IMR-90 (cell line): ENCODE results near the gene NUCB1. TPM values are rescaled to one million over a fixed set of nuclear protein-coding genes. Genes with fewer than 3 reads are reported as not detected.

Source experiments
- ATAC-seq: fragments of 200-7000 bp; cut with Tn5 transposase; 2 replicates; pipeline ENCODE4 v1.9.1; 2020; ENCODE audit warnings: low read depth, mild to moderate bottlenecking, moderate library complexity
- BruUV-seq: library from RNA; stranded (reverse); fragments of 400-500 nt; replicated peaks from 2 replicates; lab custom pipeline; 2021; lab: Mats Ljungman, UMichigan
- CTCF ChIA-PET: fragments of 300-600 bp; formaldehyde crosslinking; extraction: SDS; loops from one replicate; lab custom pipeline; 2021; ENCODE audit warnings: antibody characterized with exemption; lab: Yijun Ruan, JAX
- POLR2A ChIA-PET: fragments of 300-600 bp; sonication (Branson Sonifier 250); formaldehyde crosslinking; loops from one replicate; lab custom pipeline; 2022; ENCODE audit warnings: antibody characterized with exemption; ENCODE audit not compliant: unreplicated experiment; lab: Charles Lee
- DNase-seq: peaks from one replicate; pipeline ENCODE4 v3.0.0; 2013
- H2AFZ ChIP-seq: replicated peaks from 2 replicates; pipeline ENCODE3; 2013; ENCODE audit warnings: low read length, mild to moderate bottlenecking; ENCODE audit not compliant: poor library complexity
- H2AK5ac ChIP-seq: 2 replicates; pipeline ENCODE4 v1.6.1; 2013; ENCODE audit warnings: low read depth, low read length, inconsistent platforms
- H2AK9ac ChIP-seq: replicated peaks from 2 replicates; pipeline ENCODE3; 2013; ENCODE audit warnings: mild to moderate bottlenecking, low read depth, low read length, moderate library complexity; ENCODE audit not compliant: poor library complexity
- H2BK120ac ChIP-seq: 2 replicates; pipeline ENCODE4 v1.6.1; 2013; ENCODE audit warnings: low read depth, low read length, inconsistent platforms
- H2BK15ac ChIP-seq: 3 replicates; pipeline ENCODE4 v1.6.1; 2013; ENCODE audit warnings: low read depth, low read length, inconsistent platforms
- H2BK20ac ChIP-seq: 2 replicates; pipeline ENCODE4 v1.6.1; 2013; ENCODE audit warnings: low read depth, mild to moderate bottlenecking, inconsistent platforms, low read length, moderate library complexity
- H2BK5ac ChIP-seq: 2 replicates; pipeline ENCODE4 v1.6.1; 2013; ENCODE audit warnings: mild to moderate bottlenecking, low read depth, low read length, inconsistent platforms; ENCODE audit not compliant: poor library complexity, severe bottlenecking
- H3K14ac ChIP-seq: replicated peaks from 2 replicates; pipeline ENCODE4 v1.6.1; 2013; ENCODE audit warnings: low read depth, low read length, inconsistent platforms
- H3K18ac ChIP-seq: 2 replicates; pipeline ENCODE4 v1.6.1; 2013; ENCODE audit warnings: low read depth, low read length, control low read depth
- H3K23ac ChIP-seq: 2 replicates; pipeline ENCODE4 v1.6.1; 2013; ENCODE audit warnings: low read depth, low read length, inconsistent platforms
- H3K27ac ChIP-seq: 2 replicates; pipeline ENCODE4 v1.5.1; 2013; ENCODE audit warnings: mild to moderate bottlenecking, control low read depth, low read length; ENCODE audit not compliant: insufficient read depth
- H3K27me3 ChIP-seq: 2 replicates; pipeline ENCODE4 v1.6.1; 2013; ENCODE audit warnings: low read length; ENCODE audit not compliant: control insufficient read depth, insufficient read depth
- H3K36me3 ChIP-seq: 2 replicates; pipeline ENCODE4 v1.6.1; 2013; ENCODE audit warnings: low read length, mixed read lengths; ENCODE audit not compliant: control insufficient read depth, insufficient read depth
- H3K4ac ChIP-seq: 2 replicates; pipeline ENCODE4 v1.6.1; 2013; ENCODE audit warnings: low read depth, low read length, inconsistent platforms
- H3K4me1 ChIP-seq: 2 replicates; pipeline ENCODE4 v1.6.1; 2013; ENCODE audit warnings: low read length, mixed read lengths; ENCODE audit not compliant: control insufficient read depth, insufficient read depth
- H3K4me2 ChIP-seq: 2 replicates; pipeline ENCODE4 v1.6.1; 2013; ENCODE audit warnings: low read depth, mild to moderate bottlenecking, control low read depth, low read length, moderate library complexity
- H3K4me3 ChIP-seq: 2 replicates; pipeline ENCODE4 v1.5.1; 2013; ENCODE audit warnings: low read depth, mild to moderate bottlenecking, control low read depth, low read length, moderate library complexity; ENCODE audit not compliant: insufficient read depth
- H3K56ac ChIP-seq: 2 replicates; pipeline ENCODE4 v1.6.1; 2013; ENCODE audit warnings: low read length, inconsistent platforms; ENCODE audit not compliant: insufficient read depth; ENCODE audit errors: extremely low read depth
- H3K79me1 ChIP-seq, 2 experiments: 2 replicates each; pipeline ENCODE4 v1.6.1; 2013; ENCODE audit warnings: low read length in 2 of 2, inconsistent platforms in 1 of 2, low read depth in 1 of 2
- H3K9ac ChIP-seq: 2 replicates; pipeline ENCODE4 v1.6.1; 2013; ENCODE audit warnings: low read depth, low read length, control low read depth
- H3K9me1 ChIP-seq: 2 replicates; pipeline ENCODE4 v1.6.1; 2013; ENCODE audit warnings: low read length, inconsistent platforms; ENCODE audit not compliant: insufficient read depth
- H3K9me3 ChIP-seq: 2 replicates; pipeline ENCODE4 v1.6.1; 2013; ENCODE audit warnings: low read length; ENCODE audit not compliant: control insufficient read depth, insufficient read depth
- H4K20me1 ChIP-seq: 2 replicates; pipeline ENCODE4 v1.6.1; 2013; ENCODE audit warnings: low read length, inconsistent platforms; ENCODE audit not compliant: insufficient read depth
- H4K5ac ChIP-seq: 2 replicates; pipeline ENCODE4 v1.6.1; 2013; ENCODE audit warnings: mild to moderate bottlenecking, low read depth, low read length, control low read depth
- H4K8ac ChIP-seq, 2 experiments: 2 replicates each; pipeline ENCODE4 v1.6.1; 2013; ENCODE audit warnings: low read depth in 2 of 2, low read length in 2 of 2, control low read depth in 1 of 2, inconsistent platforms in 1 of 2
- H4K91ac ChIP-seq: 2 replicates; pipeline ENCODE4 v1.6.1; 2013; ENCODE audit warnings: low read depth, low read length, inconsistent platforms; ENCODE audit not compliant: insufficient read depth
- CEBPB ChIP-seq: IDR thresholded peaks from 2 replicates; pipeline ENCODE4 v1.6.1; 2012; ENCODE audit warnings: low read depth, low read length, improper control_type of control experiment
- CHD1 ChIP-seq: IDR thresholded peaks from 2 replicates; pipeline ENCODE4 v1.6.1; 2012; ENCODE audit warnings: low read depth, low read length, improper control_type of control experiment
- FOS ChIP-seq: fragments of 150-350 bp; IDR thresholded peaks from 2 replicates; pipeline ENCODE4 v1.6.1; 2016; ENCODE audit warnings: low read depth, low read length
- MAFK ChIP-seq: IDR thresholded peaks from 2 replicates; pipeline ENCODE4 v1.6.1; 2012; ENCODE audit warnings: low read depth, low read length, improper control_type of control experiment
- MAZ ChIP-seq: IDR thresholded peaks from 2 replicates; pipeline ENCODE4 v1.6.1; 2012; ENCODE audit warnings: low read depth, mild to moderate bottlenecking, low read length, improper control_type of control experiment, moderate library complexity, borderline replicate concordance
- MXI1 ChIP-seq: IDR thresholded peaks from 2 replicates; pipeline ENCODE4 v1.6.1; 2012; ENCODE audit warnings: low read depth, mild to moderate bottlenecking, low read length, moderate library complexity, borderline replicate concordance
- NFE2L2 ChIP-seq: fragments of 150-350 bp; IDR thresholded peaks from 2 replicates; pipeline ENCODE4 v1.6.1; 2016; ENCODE audit warnings: low read depth, mild to moderate bottlenecking, low read length
- RAD21 ChIP-seq: IDR thresholded peaks from 2 replicates; pipeline ENCODE4 v1.6.1; 2012; ENCODE audit warnings: low read length, improper control_type of control experiment
- RCOR1 ChIP-seq: IDR thresholded peaks from 2 replicates; pipeline ENCODE4 v1.6.1; 2012; ENCODE audit warnings: mild to moderate bottlenecking, low read length, improper control_type of control experiment; ENCODE audit not compliant: insufficient replicate concordance
- RFX5 ChIP-seq: IDR thresholded peaks from 2 replicates; pipeline ENCODE4 v1.8.0; 2012; ENCODE audit warnings: low read depth, mild to moderate bottlenecking, low read length, moderate library complexity
- SMC3 ChIP-seq: fragments of 150-350 bp; IDR thresholded peaks from 2 replicates; pipeline ENCODE4 v1.6.1; 2016; ENCODE audit warnings: low read depth, mild to moderate bottlenecking, antibody characterized with exemption, low read length, moderate library complexity
- WGBS, 2 experiments: methylation state at CpG; one replicate each; pipeline versions ENCODE4 v1.1.5 to v1.1.7; 2013; ENCODE audit warnings: missing lambda C conversion rate in 2 of 2; ENCODE audit not compliant: insufficient read length in 1 of 2; ENCODE audit errors: extremely low coverage in 2 of 2; 5-methylcytosine and 5-hydroxymethylcytosine counted together
- dilution Hi-C: fragments of 300-500 bp; cut with HindIII; formaldehyde crosslinking; loops from one replicate; pipeline ENCODE4 v1.14.3; 2018; ENCODE audit warnings: low sequenced_read_pairs; ENCODE audit not compliant: unreplicated experiment
- in situ Hi-C: fragments of 300-500 bp; cut with MboI; formaldehyde crosslinking; loops from 3 replicates; pipeline ENCODE4 v1.14.3; 2019; ENCODE audit warnings: low sequenced_read_pairs, inconsistent platforms, mixed read lengths
- intact Hi-C: fragments of 100-400 bp; cut with micrococcal nuclease; formaldehyde crosslinking; loops from 2 replicates; pipeline ENCODE4 v1.10.0; 2022
- polyA plus RNA-seq, 3 experiments: library from polyadenylated mRNA; depleted of rRNA; stranded (reverse); fragments of >200 nt; gene quantifications; 2 replicates each; pipeline ENCODE4 v1.2.3, GENCODE V29; 2012; ENCODE audit warnings: low replicate concordance in 1 of 3
- total RNA-seq: library from RNA; depleted of rRNA; stranded (reverse); fragments of >200 nt; gene quantifications from 2 replicates; pipeline ENCODE4 v1.2.3, GENCODE V29; 2012
- TF ChIP-seq, protein P1 (sequence below): fragments of 150-350 bp; IDR thresholded peaks from 2 replicates; pipeline ENCODE4 v1.6.1; 2016; ENCODE audit warnings: low read depth, mild to moderate bottlenecking, low read length, moderate library complexity, borderline replicate concordance
- TF ChIP-seq, protein P2 (sequence below): fragments of 150-350 bp; IDR thresholded peaks from 2 replicates; pipeline ENCODE4 v1.6.1; 2017; ENCODE audit warnings: mild to moderate bottlenecking, antibody characterized with exemption, low read length, low read depth
- TF ChIP-seq, protein P3 (sequence below): conservative IDR thresholded peaks from 2 replicates; pipeline ENCODE4 v1.5.1; 2012; ENCODE audit warnings: mild to moderate bottlenecking, low read depth, low read length, improper control_type of control experiment

NUCB1 gene
- total and polyA plus RNA-seq, 2 of the 4 experiments (the other 2 are of a cell fraction) = 37.3 to 253 TPM

GRCh38 chr19:48921721-48922500, 21.8 kb downstream of the NUCB1 start:
- BruUV-seq = no TSS peak
- intact Hi-C loops = no loop called here
- Histone ChIP-seq H2BK15ac (no peak overlapping the region), H3K9me1 (peaks cover 12% of the 10 kb centered on the region; the same call in 1 of the 2 replicates), H2BK5ac (no peak overlapping the region), H3K79me1 (peaks cover 0 to 13% of the 10 kb centered on the region in 2 experiments; a peak in 1 of 4 replicates), H2AK9ac (no peak overlapping the region), H3K23ac (no peak overlapping the region), H3K4me2 (no peak overlapping the region), H4K8ac (no peak overlapping the region), H2AFZ (peak overlapping the region; percentile 1), H3K18ac (no peak overlapping the region), H3K4me1 (peaks cover 11% of the 10 kb centered on the region), H3K27me3 (no peaks in the 10 kb centered on the region), H2AK5ac (no peak overlapping the region), H4K91ac (no peak overlapping the region), H3K14ac (no peak overlapping the region), H3K36me3 (peaks cover 42% of the 10 kb centered on the region), H2BK20ac (no peak overlapping the region), H3K27ac (no peak overlapping the region), H3K9ac (no peak overlapping the region), H3K9me3 (no peaks in the 10 kb centered on the region), H4K20me1 (no peaks in the 10 kb centered on the region; the same call in 1 of the 2 replicates), H3K56ac (no peak overlapping the region), H3K4me3 (no peak overlapping the region), H4K5ac (no peak overlapping the region), H2BK120ac (no peak overlapping the region), H3K4ac (no peak overlapping the region)
- in situ Hi-C loops = no loop called here
- dilution Hi-C loops = no loop called here
- POLR2A ChIA-PET = interaction anchor here (0.6 kb wide), 1 partner anchor 74 kb away, joined by 4 read pairs; no protein-coding TSS in a partner anchor
- DNase-seq (no peak), ATAC-seq (no peak)
- 96% methylated on average over 3 of the region's 12 CpGs; no CpG with 5 or more reads in 1 of the 2 experiments for WGBS, 2 experiments
- CTCF ChIA-PET = no interaction called here
- TF ChIP-seq MAZ (no peak), FOS (no peak), RCOR1 (no peak), RFX5 (no peak), SMC3 (no peak), NFE2L2 (no peak), CEBPB (no peak), MXI1 (no peak), CHD1 (no peak), MAFK (no peak), RAD21 (no peak)
- TF ChIP-seq, protein P1, sequence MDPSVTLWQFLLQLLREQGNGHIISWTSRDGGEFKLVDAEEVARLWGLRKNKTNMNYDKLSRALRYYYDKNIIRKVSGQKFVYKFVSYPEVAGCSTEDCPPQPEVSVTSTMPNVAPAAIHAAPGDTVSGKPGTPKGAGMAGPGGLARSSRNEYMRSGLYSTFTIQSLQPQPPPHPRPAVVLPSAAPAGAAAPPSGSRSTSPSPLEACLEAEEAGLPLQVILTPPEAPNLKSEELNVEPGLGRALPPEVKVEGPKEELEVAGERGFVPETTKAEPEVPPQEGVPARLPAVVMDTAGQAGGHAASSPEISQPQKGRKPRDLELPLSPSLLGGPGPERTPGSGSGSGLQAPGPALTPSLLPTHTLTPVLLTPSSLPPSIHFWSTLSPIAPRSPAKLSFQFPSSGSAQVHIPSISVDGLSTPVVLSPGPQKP = no peak
- TF ChIP-seq, protein P2, sequence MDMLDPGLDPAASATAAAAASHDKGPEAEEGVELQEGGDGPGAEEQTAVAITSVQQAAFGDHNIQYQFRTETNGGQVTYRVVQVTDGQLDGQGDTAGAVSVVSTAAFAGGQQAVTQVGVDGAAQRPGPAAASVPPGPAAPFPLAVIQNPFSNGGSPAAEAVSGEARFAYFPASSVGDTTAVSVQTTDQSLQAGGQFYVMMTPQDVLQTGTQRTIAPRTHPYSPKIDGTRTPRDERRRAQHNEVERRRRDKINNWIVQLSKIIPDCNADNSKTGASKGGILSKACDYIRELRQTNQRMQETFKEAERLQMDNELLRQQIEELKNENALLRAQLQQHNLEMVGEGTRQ = no peak
- TF ChIP-seq, protein P3, sequence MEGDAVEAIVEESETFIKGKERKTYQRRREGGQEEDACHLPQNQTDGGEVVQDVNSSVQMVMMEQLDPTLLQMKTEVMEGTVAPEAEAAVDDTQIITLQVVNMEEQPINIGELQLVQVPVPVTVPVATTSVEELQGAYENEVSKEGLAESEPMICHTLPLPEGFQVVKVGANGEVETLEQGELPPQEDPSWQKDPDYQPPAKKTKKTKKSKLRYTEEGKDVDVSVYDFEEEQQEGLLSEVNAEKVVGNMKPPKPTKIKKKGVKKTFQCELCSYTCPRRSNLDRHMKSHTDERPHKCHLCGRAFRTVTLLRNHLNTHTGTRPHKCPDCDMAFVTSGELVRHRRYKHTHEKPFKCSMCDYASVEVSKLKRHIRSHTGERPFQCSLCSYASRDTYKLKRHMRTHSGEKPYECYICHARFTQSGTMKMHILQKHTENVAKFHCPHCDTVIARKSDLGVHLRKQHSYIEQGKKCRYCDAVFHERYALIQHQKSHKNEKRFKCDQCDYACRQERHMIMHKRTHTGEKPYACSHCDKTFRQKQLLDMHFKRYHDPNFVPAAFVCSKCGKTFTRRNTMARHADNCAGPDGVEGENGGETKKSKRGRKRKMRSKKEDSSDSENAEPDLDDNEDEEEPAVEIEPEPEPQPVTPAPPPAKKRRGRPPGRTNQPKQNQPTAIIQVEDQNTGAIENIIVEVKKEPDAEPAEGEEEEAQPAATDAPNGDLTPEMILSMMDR = no peak
